Calu3 (cell line): ENCODE results near the gene SLC4A2. TPM values are rescaled to one million over a fixed set of nuclear protein-coding genes. Genes with fewer than 3 reads are reported as not detected.

ENCODE experiments used
- BruUV-seq: library from RNA; stranded (reverse); fragments of 400-500 nt; replicated peaks from 2 replicates; lab custom pipeline; 2021; lab: Mats Ljungman, UMichigan
- CTCF ChIA-PET: fragments of 300-600 bp; sonication (Branson Sonifier 250); formaldehyde crosslinking; loops from one replicate; lab custom pipeline; 2022; ENCODE audit warnings: antibody characterized with exemption; lab: Charles Lee
- DNase-seq: peaks from one replicate; pipeline ENCODE4 v3.0.0; 2022
- H3K27ac Mint-ChIP-seq: one replicate; pipeline ENCODE4 v1.8.0; 2022; ENCODE audit warnings: mixed read lengths; ENCODE audit not compliant: unreplicated experiment
- H3K27me3 Mint-ChIP-seq: one replicate; pipeline ENCODE4 v1.8.0; 2022; ENCODE audit warnings: mixed read lengths; ENCODE audit not compliant: unreplicated experiment
- H3K36me3 Mint-ChIP-seq: one replicate; pipeline ENCODE4 v1.8.0; 2022; ENCODE audit warnings: mild to moderate bottlenecking, moderate library complexity, mixed read lengths; ENCODE audit not compliant: insufficient read depth, unreplicated experiment
- H3K4me1 Mint-ChIP-seq: one replicate; pipeline ENCODE4 v1.8.0; 2022; ENCODE audit warnings: mild to moderate bottlenecking, low read depth, mixed read lengths; ENCODE audit not compliant: unreplicated experiment
- H3K4me3 Mint-ChIP-seq: one replicate; pipeline ENCODE4 v1.8.0; 2022; ENCODE audit warnings: mild to moderate bottlenecking, low read depth, moderate library complexity, mixed read lengths; ENCODE audit not compliant: unreplicated experiment
- H3K9me3 Mint-ChIP-seq: one replicate; pipeline ENCODE4 v1.8.0; 2022; ENCODE audit warnings: low read depth, mixed read lengths; ENCODE audit not compliant: unreplicated experiment
- CTCF ChIP-seq: fragments of 200-600 bp; IDR thresholded peaks from one replicate; pipeline ENCODE4 v1.8.0; 2022; ENCODE audit warnings: antibody characterized with exemption; ENCODE audit not compliant: unreplicated experiment
- intact Hi-C: fragments of 100-400 bp; cut with micrococcal nuclease; formaldehyde crosslinking; loops from one replicate; pipeline ENCODE4 v1.10.0; 2022; ENCODE audit not compliant: unreplicated experiment
- total RNA-seq: library from RNA; stranded (reverse); gene quantifications from 2 replicates; pipeline ENCODE4 v1.2.3, GENCODE V29; 2022

The SLC4A2 gene
- total RNA-seq, 1 experiment from 2014 or later = 209 TPM

- Mint-ChIP-seq H3K9me3 (no peaks in the 10 kb centered on the region), H3K27ac (no peak overlapping the region), H3K4me3 (peak overlapping the region; percentile 48), H3K36me3 (peaks cover 5% of the 10 kb centered on the region), H3K4me1 (peaks cover 21% of the 10 kb centered on the region), H3K27me3 (peaks cover 64% of the 10 kb centered on the region)
- CTCF ChIA-PET = interaction anchor here (0.9 kb wide), 1 partner anchor 55 kb away, joined by 3 read pairs; no protein-coding TSS in a partner anchor
- DNase-seq = no peak
- no TSS peak for BruUV-seq
- no peak for TF ChIP-seq CTCF
- intact Hi-C loops = no loop called here
Observed at GRCh38 chr7:151017370-151017952, 41.9 kb upstream of the SLC4A2 start.

- H3K36me3 Mint-ChIP-seq = peaks cover 8% of the 10 kb centered on the region
- no peaks in the 10 kb centered on the region for H3K9me3 Mint-ChIP-seq
- CTCF ChIA-PET = interaction anchor here (0.8 to 1.3 kb wide), 3 partner anchors 10 to 117 kb away, joined by 3 to 4 read pairs (median 3); partner anchors contain the start of gene ABCB8
- intact Hi-C loops = no loop called here
- TF ChIP-seq CTCF = peak; percentile 78
- peak; percentile 64 for DNase-seq
- H3K27me3 Mint-ChIP-seq = peaks cover 64% of the 10 kb centered on the region
- no TSS peak for BruUV-seq
- peaks cover 16% of the 10 kb centered on the region for H3K4me1 Mint-ChIP-seq
- no peak overlapping the region for H3K27ac Mint-ChIP-seq
- H3K4me3 Mint-ChIP-seq = peak overlapping the region; percentile 48
Observed at GRCh38 chr7:151017953-151018420, 41.4 kb upstream of the SLC4A2 start.

GRCh38 chr7:151018421-151019129 is 40.8 kb upstream of the SLC4A2 start:
- Mint-ChIP-seq H3K4me1 (peaks cover 16% of the 10 kb centered on the region), H3K27ac (no peak overlapping the region), H3K4me3 (peak overlapping the region; percentile 48), H3K36me3 (peaks cover 10% of the 10 kb centered on the region), H3K27me3 (peaks cover 64% of the 10 kb centered on the region), H3K9me3 (no peaks in the 10 kb centered on the region)
- peak; percentile 58 for DNase-seq
- no TSS peak for BruUV-seq
- intact Hi-C loops = no loop called here
- CTCF ChIA-PET = interaction anchor here (0.8 to 1.3 kb wide), 3 partner anchors 10 to 117 kb away, joined by 3 to 4 read pairs (median 3); partner anchors contain the start of gene ABCB8
- no peak for TF ChIP-seq CTCF

GRCh38 chr7:151019130-151019447 is 40.3 kb upstream of the SLC4A2 start:
- H3K27me3 Mint-ChIP-seq = peaks cover 64% of the 10 kb centered on the region
- H3K27ac Mint-ChIP-seq = no peak overlapping the region
- CTCF ChIA-PET = interaction anchor here (0.5 to 1.3 kb wide), 7 partner anchors 9 to 118 kb away, joined by 3 to 7 read pairs (median 4); partner anchors contain the start of gene ABCB8

More at GRCh38 chr7:151019130-151019447, 40.3 kb upstream of the SLC4A2 start:
- Mint-ChIP-seq H3K9me3 (no peaks in the 10 kb centered on the region), H3K4me3 (peak overlapping the region; percentile 48), H3K4me1 (peaks cover 16% of the 10 kb centered on the region), H3K36me3 (peaks cover 10% of the 10 kb centered on the region)
- no peak for TF ChIP-seq CTCF
- intact Hi-C loops = no loop called here
- no peak for DNase-seq
- no TSS peak for BruUV-seq
